ENCODE data around the gene FAM151B. TPM values are rescaled to one million over a fixed set of nuclear protein-coding genes. Genes with fewer than 3 reads are reported as not detected.

The FAM151B gene
- total RNA-seq (2022; extraction: Qiagen RNA extraction; ENCODE audit: low read depth), result 1.2 to 2.9 TPM (median 1.6 TPM) in 5 replicates

GRCh38 chr5:80487829-80488721 is at the start of gene FAM151B:
TSS of gene FAM151B (plus strand) at chr5:80488100. CDS start at chr5:80488124, 24 bp downstream.

GRCh38 chr5:80569961-80570786 is 82.3 kb downstream of the FAM151B start, which contains the start of gene ANKRD34B:
TSS of gene ANKRD34B (minus strand) at chr5:80570280. CDS start at chr5:80560019, 10,261 bp downstream.

Other genes starting within 250 kb of the FAM151B start
- gene SERINC5, start 232.1 kb upstream of the FAM151B start, total RNA-seq (2022; extraction: Qiagen RNA extraction; ENCODE audit: low read depth), result 4.3 to 6.9 TPM (median 6.7 TPM) in 5 replicates
- gene SPZ1, start 168.1 kb upstream of the FAM151B start, total RNA-seq (2022; extraction: Qiagen RNA extraction; ENCODE audit: low read depth), result not detected in 5 replicates
- gene ZFYVE16, start 80.0 kb upstream of the FAM151B start, total RNA-seq (2022; extraction: Qiagen RNA extraction; ENCODE audit: low read depth), result 9.0 to 17.4 TPM (median 13.6 TPM) in 5 replicates
- gene ANKRD34B, start 82.2 kb downstream of the FAM151B start, total RNA-seq (2022; extraction: Qiagen RNA extraction; ENCODE audit: low read depth), result 0.05 to 0.12 TPM (median 0.06 TPM) in 4 of 5 replicates, not detected in the other
- gene MSH3, start 166.6 kb downstream of the FAM151B start, total RNA-seq (2022; extraction: Qiagen RNA extraction; ENCODE audit: low read depth), result 5.6 to 8.2 TPM (median 7.3 TPM) in 5 replicates
- 44.9 to 64.8 TPM (median 53.2 TPM) in 5 replicates for gene DHFR, start 166.9 kb downstream of the FAM151B start, total RNA-seq (2022; extraction: Qiagen RNA extraction; ENCODE audit: low read depth)

All from A549 treated with GW870086 at 1 μM for 4 hours (cell line).